Measurements from ENCODE around the gene LTBP2.
A peak's percentile ranks its signal among the peaks of the same experiment; 100 is the strongest.

The LTBP2 gene

DNA sequence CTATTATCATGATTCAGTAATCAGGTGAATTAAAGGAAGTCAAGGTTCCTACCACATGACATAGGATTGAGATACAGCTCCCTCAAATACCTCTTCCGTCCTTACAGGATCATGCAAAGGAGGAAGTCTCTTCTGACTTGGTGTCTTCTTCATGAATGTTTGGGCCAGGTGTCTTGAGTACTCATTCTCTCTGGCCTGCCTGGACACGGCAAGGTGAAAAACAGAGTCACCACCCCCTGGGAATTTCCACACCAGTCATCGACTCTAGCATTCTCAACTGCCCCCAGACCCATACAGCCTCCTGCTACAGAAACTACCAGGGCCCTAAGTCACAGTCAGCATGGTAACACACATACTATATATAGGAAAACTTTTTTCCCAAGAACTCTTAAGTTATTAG, 44.9 kb upstream of the LTBP2 start:
- Histone ChIP-seq H4K12ac (ENCODE audit: low read depth, low read length) (no peak overlapping the region), H2BK12ac (ENCODE audit: low read length) (no peak overlapping the region), H3K9ac (ENCODE audit: low read length) (no peak overlapping the region), H3K4me3 (ENCODE audit: low read depth, low read length) (no peak overlapping the region), H4K91ac (ENCODE audit: low read depth, low read length) (no peak overlapping the region), H3K27ac (ENCODE audit: low read depth, low read length) (no peak overlapping the region), H3K36me3 (ENCODE audit: control insufficient read depth in 1 of 2, insufficient read depth in 2 of 2, low read length in 2 of 2) (peaks cover 10 to 12% of the 10 kb centered on the region in 2 experiments), H2BK5ac (ENCODE audit: low read depth, low read length, poor library complexity) (no peak overlapping the region), H4K8ac (ENCODE audit: low read depth, low read length) (no peak overlapping the region), H3K79me2 (ENCODE audit: control insufficient read depth, insufficient read depth, low read length, poor library complexity) (no peaks in the 10 kb centered on the region), H3K4me2 (ENCODE audit: low read length) (no peak overlapping the region), H3K4ac (ENCODE audit: low read depth, low read length) (no peak overlapping the region), H3K23ac (ENCODE audit: low read length) (no peak overlapping the region), H2BK120ac (ENCODE audit: insufficient read depth, low read length, poor library complexity) (no peak overlapping the region), H3K4me1 (ENCODE audit: control insufficient read depth in 1 of 2, insufficient read depth in 2 of 2, low read length in 2 of 2) (no peaks in the 10 kb centered on the region), H2AFZ (ENCODE audit: insufficient read depth, low read length, poor library complexity) (no peak overlapping the region), H3K14ac (ENCODE audit: low read length) (no peak overlapping the region), H2AK5ac (ENCODE audit: low read length) (no peak overlapping the region), H3K18ac (ENCODE audit: low read length) (no peak overlapping the region), H3K27me3 (ENCODE audit: insufficient read depth, low read length) (no peaks in the 10 kb centered on the region), H3K9me3 (ENCODE audit: insufficient read depth, low read depth, low read length) (no peaks in the 10 kb centered on the region), H3K79me1 (ENCODE audit: low read length) (no peaks in the 10 kb centered on the region)
- DNase-seq: no peak
- no CpG with 5 or more reads among the region's 3 CpGs for WGBS (ENCODE audit: extremely low coverage, insufficient coverage, insufficient read length)

DNA sequence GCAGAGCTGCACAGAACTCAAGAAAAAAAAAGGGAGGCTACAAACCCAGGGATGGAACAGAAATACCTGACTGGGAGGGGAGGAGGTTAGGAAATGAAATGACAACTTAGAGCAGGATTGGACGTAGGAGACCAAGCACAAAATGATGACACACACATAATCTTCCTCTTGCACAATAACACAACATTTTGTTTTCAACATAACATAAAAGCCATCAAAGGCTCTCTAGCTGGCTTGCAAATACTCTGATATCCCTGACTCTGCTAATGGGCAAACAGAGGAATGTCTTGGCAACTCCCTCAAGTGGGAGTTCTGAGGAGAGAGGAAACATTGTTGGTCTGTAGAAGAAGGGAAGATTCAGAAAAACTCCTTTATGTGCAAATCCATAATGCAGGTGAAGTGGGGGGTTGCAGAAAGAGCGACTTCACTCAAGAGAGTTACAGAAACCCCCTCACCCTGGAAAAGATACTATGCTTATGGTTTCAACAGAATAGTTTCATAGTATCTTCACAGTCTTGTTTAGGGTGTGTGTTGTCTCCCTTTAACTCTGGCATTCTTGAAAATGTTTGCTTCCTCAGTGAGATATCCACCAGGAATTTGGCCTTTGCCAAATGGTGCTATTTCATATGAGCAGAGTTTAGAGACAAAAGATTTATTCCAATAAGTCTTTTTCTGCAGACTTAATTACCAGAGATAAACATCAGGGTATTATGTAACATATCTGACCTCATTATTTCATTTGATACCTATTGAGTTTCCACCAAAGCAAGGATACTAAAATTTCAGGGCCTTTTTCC, 43.8 kb upstream of the LTBP2 start:
- peak; percentile 19 to 69 for DNase-seq
- Histone ChIP-seq H3K27me3 (ENCODE audit: insufficient read depth, low read length) (no peaks in the 10 kb centered on the region), H4K8ac (ENCODE audit: low read depth, low read length) (no peak overlapping the region), H3K9me3 (ENCODE audit: insufficient read depth, low read depth, low read length) (no peaks in the 10 kb centered on the region), H2BK120ac (ENCODE audit: insufficient read depth, low read length, poor library complexity) (no peak overlapping the region), H2BK12ac (ENCODE audit: low read length) (no peak overlapping the region), H3K14ac (ENCODE audit: low read length) (no peak overlapping the region), H4K91ac (ENCODE audit: low read depth, low read length) (no peak overlapping the region), H2BK5ac (ENCODE audit: low read depth, low read length, poor library complexity) (no peak overlapping the region), H3K9ac (ENCODE audit: low read length) (no peak overlapping the region), H3K18ac (ENCODE audit: low read length) (no peak overlapping the region), H3K4me3 (ENCODE audit: low read depth, low read length) (no peak overlapping the region), H3K36me3 (ENCODE audit: control insufficient read depth in 1 of 2, insufficient read depth in 2 of 2, low read length in 2 of 2) (peaks cover 7% of the 10 kb centered on the region in 2 experiments), H4K12ac (ENCODE audit: low read depth, low read length) (no peak overlapping the region), H2AFZ (ENCODE audit: insufficient read depth, low read length, poor library complexity) (no peak overlapping the region), H3K23ac (ENCODE audit: low read length) (no peak overlapping the region), H3K79me2 (ENCODE audit: control insufficient read depth, insufficient read depth, low read length, poor library complexity) (no peaks in the 10 kb centered on the region), H3K4me2 (ENCODE audit: low read length) (no peak overlapping the region), H3K4ac (ENCODE audit: low read depth, low read length) (no peak overlapping the region), H2AK5ac (ENCODE audit: low read length) (no peak overlapping the region), H3K27ac (ENCODE audit: low read depth, low read length) (no peak overlapping the region), H3K79me1 (ENCODE audit: low read length) (no peaks in the 10 kb centered on the region), H3K4me1 (ENCODE audit: control insufficient read depth in 1 of 2, insufficient read depth in 2 of 2, low read length in 2 of 2) (no peaks in the 10 kb centered on the region)
- no CpG with 5 or more reads among the region's 2 CpGs for WGBS (ENCODE audit: extremely low coverage, insufficient coverage, insufficient read length)

DNA sequence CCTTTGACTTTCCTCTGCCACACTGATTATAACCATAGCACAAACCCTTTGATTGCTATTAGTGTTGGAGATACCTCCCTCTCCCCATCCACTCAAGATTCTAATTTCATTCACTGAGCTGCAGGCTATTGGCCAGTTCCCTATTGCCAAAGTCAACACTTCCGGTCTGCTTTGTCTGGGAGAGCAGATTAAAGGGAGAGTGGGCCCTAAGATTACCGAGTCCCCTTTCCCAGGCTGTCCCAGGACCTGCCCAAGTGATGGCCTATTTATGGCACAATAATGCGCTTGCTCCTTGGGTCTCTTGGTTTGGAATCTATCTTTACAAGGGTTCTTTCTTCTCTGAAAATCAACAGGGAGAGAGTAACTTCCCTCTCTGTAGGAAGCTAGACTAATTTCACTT, 42.9 kb upstream of the LTBP2 start:
- no peak overlapping the region for H3K14ac ChIP-seq (ENCODE audit: low read length)
- peaks cover under 1% of the 10 kb centered on the region in 2 experiments for H3K4me1 ChIP-seq (ENCODE audit: control insufficient read depth in 1 of 2, insufficient read depth in 2 of 2, low read length in 2 of 2)
- H3K23ac ChIP-seq (ENCODE audit: low read length): no peak overlapping the region
- no peak overlapping the region for H4K91ac ChIP-seq (ENCODE audit: low read depth, low read length)
- H3K4me3 ChIP-seq (ENCODE audit: low read depth, low read length): no peak overlapping the region
- H3K36me3 ChIP-seq (ENCODE audit: control insufficient read depth in 1 of 2, insufficient read depth in 2 of 2, low read length in 2 of 2): peaks cover 5 to 7% of the 10 kb centered on the region in 2 experiments
- H3K18ac ChIP-seq (ENCODE audit: low read length): no peak overlapping the region
- H3K9ac ChIP-seq (ENCODE audit: low read length): no peak overlapping the region
- H2BK5ac ChIP-seq (ENCODE audit: low read depth, low read length, poor library complexity): no peak overlapping the region
- H3K27ac ChIP-seq (ENCODE audit: low read depth, low read length): no peak overlapping the region
- H3K27me3 ChIP-seq (ENCODE audit: insufficient read depth, low read length): no peaks in the 10 kb centered on the region
- no peaks in the 10 kb centered on the region for H3K79me2 ChIP-seq (ENCODE audit: control insufficient read depth, insufficient read depth, low read length, poor library complexity)
- no peaks in the 10 kb centered on the region for H3K79me1 ChIP-seq (ENCODE audit: low read length)
- no peak overlapping the region for H4K12ac ChIP-seq (ENCODE audit: low read depth, low read length)
- H3K4me2 ChIP-seq (ENCODE audit: low read length): no peak overlapping the region
- no peak overlapping the region for H2AK5ac ChIP-seq (ENCODE audit: low read length)
- no peak overlapping the region for H2BK120ac ChIP-seq (ENCODE audit: insufficient read depth, low read length, poor library complexity)
- H4K8ac ChIP-seq (ENCODE audit: low read depth, low read length): no peak overlapping the region
- DNase-seq: no peak
- H3K4ac ChIP-seq (ENCODE audit: low read depth, low read length): no peak overlapping the region
- no peak overlapping the region for H2BK12ac ChIP-seq (ENCODE audit: low read length)
- WGBS (ENCODE audit: extremely low coverage, insufficient coverage, insufficient read length): no CpG with 5 or more reads among the region's 3 CpGs
- H3K9me3 ChIP-seq (ENCODE audit: insufficient read depth, low read depth, low read length): no peaks in the 10 kb centered on the region
- H2AFZ ChIP-seq (ENCODE audit: insufficient read depth, low read length, poor library complexity): no peak overlapping the region

DNA sequence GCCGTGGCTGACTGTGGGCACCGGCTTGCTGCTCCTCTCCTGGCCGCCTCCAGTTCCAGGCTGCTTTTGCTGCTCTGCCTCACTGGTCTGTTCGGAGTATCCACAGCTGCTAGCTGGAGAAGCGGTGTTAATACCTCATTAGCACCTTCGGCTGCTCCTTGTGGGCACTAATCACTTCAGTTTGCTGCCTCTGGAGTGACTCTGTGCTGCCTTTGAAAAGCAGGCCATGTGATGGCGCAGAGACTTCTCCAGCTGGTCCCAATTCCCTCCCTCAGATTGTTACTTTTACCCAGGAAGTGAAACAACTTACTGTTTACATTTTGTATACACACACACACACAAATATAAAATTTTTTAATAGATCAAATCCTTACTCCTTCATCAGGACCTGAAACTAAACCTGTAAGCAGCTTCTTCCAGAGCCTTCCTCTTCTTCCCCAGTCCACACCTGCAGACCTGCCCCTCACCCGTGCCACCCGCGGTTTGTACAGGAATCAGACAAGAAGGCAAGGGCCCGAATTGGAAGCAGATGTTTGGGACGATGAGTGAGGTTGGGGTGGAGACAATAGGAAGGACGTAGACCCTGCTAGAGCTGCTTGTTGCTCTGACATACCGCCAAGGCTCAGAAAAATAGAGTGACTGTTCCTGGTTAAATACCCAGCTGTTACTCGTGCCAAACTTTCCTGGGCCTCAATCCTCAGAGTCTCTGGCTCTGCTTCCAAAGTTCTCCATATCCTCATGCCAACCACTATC, 41.5 kb upstream of the LTBP2 start:
- WGBS (ENCODE audit: extremely low coverage, insufficient coverage, insufficient read length): no CpG with 5 or more reads among the region's 15 CpGs
- no peak overlapping the region for H3K23ac ChIP-seq (ENCODE audit: low read length)

More for the DNA sequence above, 41.5 kb upstream of the LTBP2 start:
- Histone ChIP-seq H3K9me3 (ENCODE audit: insufficient read depth, low read depth, low read length) (no peaks in the 10 kb centered on the region), H3K4me2 (ENCODE audit: low read length) (no peak overlapping the region), H2AK5ac (ENCODE audit: low read length) (no peak overlapping the region), H4K91ac (ENCODE audit: low read depth, low read length) (no peak overlapping the region), H2BK5ac (ENCODE audit: low read depth, low read length, poor library complexity) (no peak overlapping the region), H3K36me3 (ENCODE audit: control insufficient read depth in 1 of 2, insufficient read depth in 2 of 2, low read length in 2 of 2) (peaks cover 5 to 7% of the 10 kb centered on the region in 2 experiments), H4K8ac (ENCODE audit: low read depth, low read length) (no peak overlapping the region), H2BK12ac (ENCODE audit: low read length) (no peak overlapping the region), H2BK120ac (ENCODE audit: insufficient read depth, low read length, poor library complexity) (no peak overlapping the region), H3K79me2 (ENCODE audit: control insufficient read depth, insufficient read depth, low read length, poor library complexity) (no peaks in the 10 kb centered on the region), H3K4ac (ENCODE audit: low read depth, low read length) (no peak overlapping the region), H3K18ac (ENCODE audit: low read length) (no peak overlapping the region), H3K27me3 (ENCODE audit: insufficient read depth, low read length) (no peaks in the 10 kb centered on the region), H4K12ac (ENCODE audit: low read depth, low read length) (no peak overlapping the region), H3K4me1 (ENCODE audit: control insufficient read depth in 1 of 2, insufficient read depth in 2 of 2, low read length in 2 of 2) (peaks cover 13 to 14% of the 10 kb centered on the region in 2 experiments), H3K79me1 (ENCODE audit: low read length) (no peaks in the 10 kb centered on the region), H3K14ac (ENCODE audit: low read length) (no peak overlapping the region), H3K9ac (ENCODE audit: low read length) (no peak overlapping the region), H2AFZ (ENCODE audit: insufficient read depth, low read length, poor library complexity) (no peak overlapping the region), H3K27ac (ENCODE audit: low read depth, low read length) (no peak overlapping the region), H3K4me3 (ENCODE audit: low read depth, low read length) (no peak overlapping the region)
- no peak for DNase-seq

All from trophoblast cell (in vitro differentiated cells and primary cell).